Astrocyte (in vitro differentiated cells and primary cell): ENCODE results near the gene CRYGN. TPM values are rescaled to one million over a fixed set of nuclear protein-coding genes. Genes with fewer than 3 reads are reported as not detected.

ENCODE experiments used
- DNase-seq: peaks from one replicate; pipeline ENCODE4 v3.0.0-alpha.2; 2010; ENCODE audit warnings: low read depth
- FAIRE-seq: peaks from 2 replicates; lab custom pipeline; 2011; peaks lifted over from hg19 to GRCh38; lab: Jason Lieb, UNC
- H2AFZ ChIP-seq: 2 replicates; pipeline ENCODE4 v1.6.0; 2012; ENCODE audit warnings: low read depth, low read length, inconsistent platforms
- H3K27ac ChIP-seq: 2 replicates; pipeline ENCODE4 v1.5.1; 2011; ENCODE audit warnings: low read depth, low read length, inconsistent platforms
- H3K27me3 ChIP-seq: 2 replicates; pipeline ENCODE4 v1.6.0; 2011; ENCODE audit warnings: low read length, inconsistent platforms; ENCODE audit not compliant: insufficient read depth
- H3K36me3 ChIP-seq: 2 replicates; pipeline ENCODE4 v1.5.1; 2011; ENCODE audit warnings: low read length, inconsistent platforms; ENCODE audit not compliant: insufficient read depth
- H3K4me1 ChIP-seq: 2 replicates; pipeline ENCODE4 v1.5.1; 2011; ENCODE audit warnings: low read length, inconsistent platforms; ENCODE audit not compliant: insufficient read depth
- H3K4me2 ChIP-seq: 2 replicates; pipeline ENCODE4 v1.6.0; 2012; ENCODE audit warnings: low read length, inconsistent platforms
- H3K4me3 ChIP-seq: 2 replicates; pipeline ENCODE4 v1.5.1; 2011; ENCODE audit warnings: low read depth, mild to moderate bottlenecking, low read length, inconsistent platforms; ENCODE audit not compliant: insufficient read depth
- H3K79me2 ChIP-seq: 2 replicates; pipeline ENCODE4 v1.6.0; 2012; ENCODE audit warnings: mild to moderate bottlenecking, low read length, inconsistent platforms; ENCODE audit not compliant: insufficient read depth
- H3K9ac ChIP-seq: 2 replicates; pipeline ENCODE4 v1.6.0; 2012; ENCODE audit warnings: mild to moderate bottlenecking, low read length, inconsistent platforms
- H3K9me3 ChIP-seq: 2 replicates; pipeline ENCODE4 v1.5.1; 2012; ENCODE audit warnings: low read depth, mild to moderate bottlenecking, low read length, inconsistent platforms; ENCODE audit not compliant: insufficient read depth
- H4K20me1 ChIP-seq: 2 replicates; pipeline ENCODE4 v1.6.0; 2012; ENCODE audit warnings: low read length, inconsistent platforms; ENCODE audit not compliant: insufficient read depth
- H3K27ac Mint-ChIP-seq: one replicate; pipeline ENCODE4 v1.8.0; 2021; ENCODE audit warnings: mild to moderate bottlenecking, mixed read lengths; ENCODE audit not compliant: unreplicated experiment
- H3K27me3 Mint-ChIP-seq: one replicate; pipeline ENCODE4 v1.8.0; 2021; ENCODE audit warnings: low read depth, mixed read lengths; ENCODE audit not compliant: unreplicated experiment
- H3K36me3 Mint-ChIP-seq: one replicate; pipeline ENCODE4 v1.8.0; 2021; ENCODE audit warnings: low read depth, mixed read lengths; ENCODE audit not compliant: unreplicated experiment
- H3K4me1 Mint-ChIP-seq: one replicate; pipeline ENCODE4 v1.8.0; 2021; ENCODE audit warnings: low read depth, mixed read lengths; ENCODE audit not compliant: unreplicated experiment
- H3K4me3 Mint-ChIP-seq: one replicate; pipeline ENCODE4 v1.8.0; 2021; ENCODE audit warnings: mild to moderate bottlenecking, moderate library complexity, mixed read lengths; ENCODE audit not compliant: unreplicated experiment
- H3K9me3 Mint-ChIP-seq: one replicate; pipeline ENCODE4 v1.8.0; 2021; ENCODE audit warnings: mild to moderate bottlenecking, mixed read lengths; ENCODE audit not compliant: unreplicated experiment
- EZH2 ChIP-seq: IDR thresholded peaks from 2 replicates; pipeline ENCODE4 v1.6.1; 2012; ENCODE audit warnings: mild to moderate bottlenecking, low read length, inconsistent platforms; ENCODE audit not compliant: insufficient read depth
- total RNA-seq: library from RNA; stranded (reverse); gene quantifications from 2 replicates; pipeline ENCODE4 v1.2.1, GENCODE V29; 2021
- TF ChIP-seq, protein P1 (sequence below): IDR thresholded peaks from 2 replicates; pipeline ENCODE4 v1.5.1; 2011; ENCODE audit warnings: low read depth, mild to moderate bottlenecking, inconsistent platforms, low read length, moderate library complexity; ENCODE audit not compliant: insufficient read depth

CRYGN gene
- total RNA-seq, 1 donor from 2014 or later, result not detected

DNA sequence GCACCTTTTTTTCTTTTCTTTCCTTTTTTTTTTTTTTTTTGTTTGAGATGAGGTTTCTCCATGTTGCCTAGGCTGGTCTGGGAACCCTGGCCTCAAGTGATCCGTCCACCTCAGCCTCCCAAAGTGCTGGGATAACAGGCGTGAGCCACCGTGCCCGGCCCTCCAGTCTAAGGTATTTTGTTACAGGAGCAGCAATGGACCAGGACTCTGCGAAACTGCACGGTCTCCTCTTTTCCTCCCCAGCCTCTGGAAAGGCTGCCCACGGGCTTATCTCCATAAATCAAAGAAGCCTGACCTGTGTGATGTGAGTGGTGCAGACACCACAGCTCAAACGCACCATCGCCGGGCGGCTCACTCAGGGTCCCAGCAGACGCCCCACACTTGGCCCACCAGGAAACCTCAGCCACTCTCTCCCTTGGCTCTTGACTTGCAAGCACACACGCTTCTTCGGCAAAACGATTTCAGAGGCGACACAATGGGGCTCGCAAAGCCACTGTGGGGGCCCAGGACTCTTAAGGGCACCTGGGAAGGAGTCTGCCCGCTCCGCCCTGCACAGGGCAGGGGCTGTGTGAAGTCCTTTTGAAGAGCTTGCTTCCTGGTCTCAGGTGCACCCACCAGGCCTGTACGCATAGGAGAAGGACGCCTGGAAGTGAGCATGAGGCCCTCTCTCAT, 50.7 kb downstream of the CRYGN start:
- Histone ChIP-seq H2AFZ (no peak overlapping the region), H3K4me1 (no peaks in the 10 kb centered on the region), H3K36me3 (no peaks in the 10 kb centered on the region), H3K9ac (no peak overlapping the region), H3K4me3 (no peak overlapping the region), H3K9me3 (no peaks in the 10 kb centered on the region), H3K27ac (no peak overlapping the region), H3K27me3 (peaks cover 12% of the 10 kb centered on the region), H3K79me2 (no peaks in the 10 kb centered on the region), H3K4me2 (no peak overlapping the region), H4K20me1 (no peaks in the 10 kb centered on the region)
- Mint-ChIP-seq H3K27me3 (peaks cover 69% of the 10 kb centered on the region), H3K27ac (no peak overlapping the region), H3K9me3 (peaks cover 2% of the 10 kb centered on the region), H3K4me3 (no peak overlapping the region), H3K4me1 (peaks cover 6% of the 10 kb centered on the region), H3K36me3 (peaks cover 2% of the 10 kb centered on the region)
- FAIRE-seq, result no peak
- no peak for DNase-seq
- TF ChIP-seq EZH2, result no peak
- TF ChIP-seq, protein P1, sequence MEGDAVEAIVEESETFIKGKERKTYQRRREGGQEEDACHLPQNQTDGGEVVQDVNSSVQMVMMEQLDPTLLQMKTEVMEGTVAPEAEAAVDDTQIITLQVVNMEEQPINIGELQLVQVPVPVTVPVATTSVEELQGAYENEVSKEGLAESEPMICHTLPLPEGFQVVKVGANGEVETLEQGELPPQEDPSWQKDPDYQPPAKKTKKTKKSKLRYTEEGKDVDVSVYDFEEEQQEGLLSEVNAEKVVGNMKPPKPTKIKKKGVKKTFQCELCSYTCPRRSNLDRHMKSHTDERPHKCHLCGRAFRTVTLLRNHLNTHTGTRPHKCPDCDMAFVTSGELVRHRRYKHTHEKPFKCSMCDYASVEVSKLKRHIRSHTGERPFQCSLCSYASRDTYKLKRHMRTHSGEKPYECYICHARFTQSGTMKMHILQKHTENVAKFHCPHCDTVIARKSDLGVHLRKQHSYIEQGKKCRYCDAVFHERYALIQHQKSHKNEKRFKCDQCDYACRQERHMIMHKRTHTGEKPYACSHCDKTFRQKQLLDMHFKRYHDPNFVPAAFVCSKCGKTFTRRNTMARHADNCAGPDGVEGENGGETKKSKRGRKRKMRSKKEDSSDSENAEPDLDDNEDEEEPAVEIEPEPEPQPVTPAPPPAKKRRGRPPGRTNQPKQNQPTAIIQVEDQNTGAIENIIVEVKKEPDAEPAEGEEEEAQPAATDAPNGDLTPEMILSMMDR, result no peak

DNA sequence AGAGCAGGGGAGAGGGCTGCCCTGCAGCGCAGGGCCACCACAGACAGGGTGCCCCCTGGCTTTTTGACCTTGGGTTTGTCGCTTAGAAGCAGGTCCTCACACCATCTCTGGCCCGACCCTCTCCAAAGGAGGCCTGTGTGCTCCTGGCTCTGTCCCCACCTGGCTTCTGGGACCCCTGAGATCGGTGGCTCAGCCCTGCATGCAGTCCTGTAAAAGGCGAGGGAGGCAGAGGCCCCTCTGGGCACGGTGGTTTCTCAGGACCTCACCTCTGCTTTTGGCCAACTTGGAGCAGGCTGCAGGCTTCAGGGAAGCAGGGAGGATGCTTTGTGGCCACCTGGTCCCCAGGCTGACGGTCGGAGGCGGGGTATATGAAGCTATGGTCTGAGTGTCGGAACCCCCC, 51.5 kb downstream of the CRYGN start:
- Mint-ChIP-seq H3K4me1 (peaks cover 5% of the 10 kb centered on the region), H3K36me3 (peaks cover 2% of the 10 kb centered on the region), H3K9me3 (peaks cover 3% of the 10 kb centered on the region), H3K27me3 (peaks cover 72% of the 10 kb centered on the region), H3K4me3 (no peak overlapping the region), H3K27ac (no peak overlapping the region)
- H3K79me2 ChIP-seq, result no peaks in the 10 kb centered on the region
- H3K9me3 ChIP-seq, result no peaks in the 10 kb centered on the region
- DNase-seq (no peak), FAIRE-seq (no peak)
- H3K27ac ChIP-seq, result no peak overlapping the region
- no peak overlapping the region for H3K4me2 ChIP-seq
- H3K4me3 ChIP-seq, result no peak overlapping the region
- no peaks in the 10 kb centered on the region for H3K36me3 ChIP-seq
- no peak overlapping the region for H2AFZ ChIP-seq
- TF ChIP-seq, protein P1, result no peak
- TF ChIP-seq EZH2, result no peak
- H4K20me1 ChIP-seq, result peaks cover 4% of the 10 kb centered on the region
- H3K9ac ChIP-seq, result no peak overlapping the region
- no peaks in the 10 kb centered on the region for H3K4me1 ChIP-seq
- peaks cover 17% of the 10 kb centered on the region for H3K27me3 ChIP-seq

DNA sequence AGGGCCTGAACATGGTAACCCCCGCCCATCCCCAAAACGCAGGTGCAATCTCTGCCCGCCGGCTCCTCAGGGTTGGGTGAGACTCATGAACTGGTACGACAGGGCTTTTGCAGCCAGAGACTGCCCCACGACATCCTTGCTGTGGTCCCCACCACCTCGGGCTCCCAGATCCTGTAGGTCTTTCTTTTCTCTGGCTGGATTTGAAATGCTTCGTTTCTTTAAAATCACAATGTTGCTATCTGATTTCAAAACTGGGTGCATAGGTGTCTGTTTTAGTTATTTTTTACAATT, 52.0 kb downstream of the CRYGN start:
- no peaks in the 10 kb centered on the region for H3K4me1 Mint-ChIP-seq
- Histone ChIP-seq H3K27ac (no peak overlapping the region), H3K9ac (no peak overlapping the region), H4K20me1 (peaks cover 4% of the 10 kb centered on the region), H2AFZ (no peak overlapping the region), H3K4me1 (no peaks in the 10 kb centered on the region), H3K27me3 (peaks cover 19% of the 10 kb centered on the region), H3K9me3 (no peaks in the 10 kb centered on the region), H3K36me3 (no peaks in the 10 kb centered on the region), H3K4me2 (no peak overlapping the region), H3K4me3 (no peak overlapping the region), H3K79me2 (no peaks in the 10 kb centered on the region)
- H3K27me3 Mint-ChIP-seq, result peaks cover 68% of the 10 kb centered on the region
- no peak overlapping the region for H3K27ac Mint-ChIP-seq
- no peak overlapping the region for H3K4me3 Mint-ChIP-seq
- TF ChIP-seq, protein P1, result no peak
- no peak for TF ChIP-seq EZH2
- FAIRE-seq, result no peak
- H3K9me3 Mint-ChIP-seq, result peaks cover 3% of the 10 kb centered on the region
- peaks cover 2% of the 10 kb centered on the region for H3K36me3 Mint-ChIP-seq
- DNase-seq, result no peak
